Measurements from ENCODE around the gene UBA3.

UBA3 gene

DNA sequence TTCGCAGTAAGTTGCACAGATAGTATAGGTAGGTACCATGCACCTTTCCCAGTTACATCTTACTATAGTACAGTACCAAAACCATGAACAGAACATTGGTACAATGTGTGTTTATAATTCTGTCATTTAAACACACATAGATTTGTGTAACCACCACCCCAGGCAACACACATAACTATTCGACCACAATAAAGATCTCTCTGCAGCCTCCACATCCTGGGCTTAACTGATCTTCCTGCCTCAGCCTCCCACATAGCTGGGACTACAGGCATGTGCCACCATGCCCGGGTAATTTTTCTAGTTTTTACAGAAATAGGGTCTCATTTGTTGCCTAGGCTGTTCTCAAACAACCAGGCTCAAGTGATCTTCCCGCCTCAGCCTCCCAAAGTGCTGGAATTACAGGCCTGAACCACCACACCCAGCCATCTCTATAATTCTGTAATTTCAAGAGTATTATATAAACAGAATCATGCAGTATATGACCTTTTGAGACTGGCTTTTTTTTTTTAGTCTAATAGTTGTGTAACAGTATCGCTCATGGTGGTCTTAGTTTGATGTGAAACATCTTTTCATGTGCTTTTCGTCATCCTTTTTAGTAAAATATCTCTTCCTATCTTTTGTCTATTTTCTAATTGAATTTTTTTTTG, 14.7 kb downstream of the UBA3 start:
- no peak for DNase-seq

- no peak for DNase-seq
These were observed 16.5 kb downstream of the UBA3 start for GRCh38 chr3:69063636-69064035.

- DNase-seq, result no peak
These were observed 20.5 kb downstream of the UBA3 start for GRCh38 chr3:69059688-69060087.

GRCh38 chr3:69058947-69059224, 21.3 kb downstream of the UBA3 start:
- no peak for DNase-seq

DNA sequence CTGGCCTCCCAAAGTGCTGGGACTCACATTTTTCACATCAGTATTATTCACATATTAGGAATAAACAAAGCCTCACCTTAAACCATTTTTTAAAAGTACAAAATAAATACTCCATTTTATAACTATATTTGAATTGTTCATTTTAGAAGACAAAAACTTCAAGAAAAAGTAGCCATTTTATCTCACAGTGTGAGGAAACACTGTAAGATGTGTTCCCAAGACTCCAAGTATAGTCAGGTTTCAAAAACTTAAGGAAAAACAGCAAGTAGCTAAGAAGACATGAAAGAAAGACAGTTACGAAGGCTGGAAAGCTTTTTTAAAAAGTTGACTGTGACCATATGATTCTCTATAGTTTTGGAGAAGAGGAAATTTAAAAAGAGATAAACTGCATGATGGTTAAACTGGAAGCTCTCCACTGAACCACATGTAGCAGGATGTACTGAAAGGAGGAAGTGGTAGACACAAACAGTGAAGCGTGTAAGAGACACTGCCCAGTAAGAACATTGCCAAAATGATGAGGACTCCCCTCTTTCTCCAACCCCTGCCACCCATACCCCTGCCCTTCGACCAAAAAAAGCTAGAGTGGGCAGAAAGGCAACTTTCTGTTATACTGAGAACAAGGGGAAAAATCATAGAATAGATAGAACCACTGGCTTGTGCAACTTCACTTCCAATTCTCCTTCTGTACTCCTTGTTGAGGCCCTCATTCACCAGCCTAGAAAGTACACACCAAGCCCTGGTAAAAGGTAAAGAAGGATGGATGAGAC, 21.8 kb downstream of the UBA3 start:
- no peak for DNase-seq

GRCh38 chr3:69052472-69052898, 27.7 kb downstream of the UBA3 start:
- no peak for DNase-seq

GRCh38 chr3:69051756-69052471, 28.3 kb downstream of the UBA3 start, which contains the start of gene TMF1:
TSS of gene TMF1 (minus strand) at chr3:69052333. CDS start at chr3:69052086, 247 bp downstream.
- DNase-seq, result no peak

- no peak for DNase-seq
These were observed 31.2 kb downstream of the UBA3 start for GRCh38 chr3:69048990-69049389.

GRCh38 chr3:69044608-69045007, 35.6 kb downstream of the UBA3 start:
- DNase-seq, result no peak

GRCh38 chr3:69033470-69033869, 46.7 kb downstream of the UBA3 start:
- DNase-seq, result no peak

DNA sequence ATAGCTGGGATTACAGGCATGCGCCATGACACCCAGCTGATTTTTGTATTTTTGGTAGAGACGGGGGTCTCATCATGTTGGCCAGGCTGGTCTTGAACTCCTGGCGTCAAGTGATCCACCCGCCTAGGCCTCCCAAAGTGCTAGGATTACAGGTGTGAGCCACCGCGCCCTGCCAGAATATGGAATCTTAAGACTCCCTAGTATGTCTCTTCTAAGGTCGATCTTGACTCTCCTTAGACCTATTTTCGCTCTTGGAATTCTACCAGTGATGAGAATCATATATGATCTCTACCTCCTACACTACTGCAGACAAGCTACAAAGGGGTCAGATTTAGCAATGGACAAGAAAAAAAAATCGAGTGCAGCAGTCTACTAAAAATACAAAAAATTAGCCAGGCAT, 47.4 kb downstream of the UBA3 start:
- DNase-seq, result no peak

- DNase-seq, result no peak
These were observed 48.0 kb downstream of the UBA3 start for GRCh38 chr3:69032142-69032541.

- no peak for DNase-seq
These were observed 48.5 kb downstream of the UBA3 start for GRCh38 chr3:69031635-69032034.

GRCh38 chr3:69020857-69021256, 59.3 kb downstream of the UBA3 start:
- DNase-seq, result no peak

DNA sequence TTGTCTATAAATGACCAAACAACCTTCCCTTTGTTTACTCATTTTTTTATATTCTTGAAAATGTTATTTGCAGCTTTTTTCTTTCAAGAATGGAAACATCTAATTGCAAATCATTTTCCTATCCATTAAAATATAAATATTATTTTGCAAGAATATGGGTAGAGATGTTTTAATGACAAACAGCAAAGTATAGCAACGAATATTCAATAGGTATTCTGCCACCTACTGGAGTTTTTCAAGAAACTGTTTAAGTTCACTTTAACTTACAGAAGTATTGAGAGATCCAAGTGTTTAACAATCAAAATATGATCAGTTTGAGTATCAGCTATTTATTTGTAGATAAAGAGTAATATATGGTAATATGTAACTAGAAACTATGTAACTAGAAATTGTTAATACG, 59.7 kb downstream of the UBA3 start:
- no peak for DNase-seq

DNA sequence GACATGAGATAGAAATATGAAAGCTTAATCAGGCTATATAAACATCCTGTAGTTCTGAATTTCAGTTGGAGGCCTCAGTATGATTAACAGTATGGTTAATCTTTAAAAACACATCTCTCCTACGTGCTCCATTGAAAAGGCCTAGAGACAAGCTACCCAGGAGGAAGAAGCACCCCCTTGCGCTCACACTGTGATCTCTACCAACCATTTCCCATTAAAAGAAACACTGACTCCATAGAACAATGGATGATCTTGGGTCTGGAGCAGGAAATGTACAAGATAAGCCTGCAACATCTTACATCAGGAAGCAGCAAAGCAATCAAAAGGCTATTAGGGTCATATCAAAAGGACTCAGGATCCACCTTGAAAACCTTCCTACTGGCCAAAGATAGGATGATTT, 63.3 kb downstream of the UBA3 start:
- no peak for DNase-seq

- no peak for DNase-seq
These were observed 64.1 kb downstream of the UBA3 start for GRCh38 chr3:69016102-69016501.

DNA sequence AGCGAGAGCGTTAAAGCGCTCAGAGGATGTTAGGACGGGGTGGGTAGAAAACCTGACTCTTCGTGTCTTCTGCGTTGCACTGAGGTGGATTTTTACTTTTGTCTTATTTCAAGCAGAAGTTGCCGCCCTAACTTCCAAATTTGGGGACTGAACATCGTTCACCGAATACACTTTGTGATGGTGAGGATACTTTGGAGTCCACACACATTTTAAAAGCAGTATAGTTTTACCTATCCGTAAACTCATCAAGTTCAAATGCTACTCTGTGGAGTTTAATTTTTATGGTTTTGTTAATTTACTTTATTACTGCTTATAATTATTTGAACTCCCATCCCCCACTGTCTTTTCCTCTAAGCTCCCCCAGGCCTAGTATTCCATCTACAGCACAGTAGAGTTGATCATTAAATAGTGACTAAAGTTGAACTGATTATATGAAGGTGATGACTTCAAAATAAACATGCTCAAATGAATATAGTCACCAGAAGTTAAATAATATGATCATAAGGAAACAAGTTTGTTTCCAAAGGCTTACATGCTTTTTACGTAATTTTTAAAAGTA, 66.1 kb downstream of the UBA3 start:
- no peak for DNase-seq

GRCh38 chr3:69013253-69014021, 66.7 kb downstream of the UBA3 start, which contains the start of gene EOGT:
TSS of gene EOGT (minus strand) at chr3:69013684. CDS start at chr3:69009846, 3,838 bp downstream.
- DNase-seq, result peak; percentile 63

DNA sequence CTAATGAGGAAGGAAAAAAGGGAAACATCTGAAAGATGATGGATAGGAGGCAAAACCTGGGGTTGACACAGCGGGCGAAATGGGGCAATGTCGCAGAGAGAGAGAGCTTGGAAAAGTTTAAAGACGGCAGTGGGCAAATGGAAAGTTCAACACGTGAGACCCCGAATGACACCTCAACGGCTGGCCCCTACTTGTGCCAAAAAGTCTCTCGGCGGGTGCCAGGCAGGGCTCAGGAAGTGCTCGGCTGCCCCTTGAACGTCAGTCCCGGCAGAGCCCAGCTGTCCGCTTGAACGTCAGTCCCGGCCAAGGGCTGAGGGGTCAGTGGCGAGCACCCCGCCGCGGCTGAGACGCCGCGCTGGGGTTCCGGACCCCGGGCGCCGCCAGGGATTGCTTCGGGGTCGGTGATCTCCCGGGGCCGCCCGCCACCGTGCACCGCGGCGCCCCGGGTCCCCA, 67.3 kb downstream of the UBA3 start:
- DNase-seq, result peak; percentile 32

DNA sequence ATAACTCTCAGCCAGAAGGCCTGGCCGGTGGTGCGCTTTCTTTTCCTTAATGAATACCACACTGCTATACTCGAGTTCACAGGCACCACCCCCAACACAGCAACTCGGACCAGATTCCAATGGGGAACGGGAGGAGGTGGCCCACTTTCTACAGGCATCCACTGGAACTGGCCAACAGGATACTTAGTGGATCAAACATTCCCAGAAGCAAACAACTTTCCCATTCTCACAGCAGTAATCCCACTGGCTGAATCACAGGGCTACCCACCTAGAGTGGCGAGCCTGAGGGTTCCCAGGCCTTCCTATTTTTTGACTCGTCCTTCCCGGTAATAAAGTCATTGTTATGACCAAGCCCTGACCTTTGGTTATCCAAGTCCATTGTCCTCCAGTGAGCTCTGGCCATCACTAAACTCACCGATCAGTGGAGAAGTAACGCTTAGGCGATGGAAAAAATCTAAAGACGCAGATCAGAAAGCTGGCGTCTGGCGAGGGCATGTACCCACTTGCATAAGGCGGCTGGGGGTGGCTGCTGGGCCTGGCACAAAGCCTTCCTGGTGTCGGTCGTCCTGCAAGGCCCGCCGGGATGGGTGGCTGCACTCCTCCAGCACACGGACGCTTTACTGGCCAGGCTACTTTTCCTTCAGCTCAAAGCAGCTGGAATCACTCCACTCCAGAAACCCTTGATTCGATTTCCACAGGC, 67.9 kb downstream of the UBA3 start:
- DNase-seq, result no peak

DNA sequence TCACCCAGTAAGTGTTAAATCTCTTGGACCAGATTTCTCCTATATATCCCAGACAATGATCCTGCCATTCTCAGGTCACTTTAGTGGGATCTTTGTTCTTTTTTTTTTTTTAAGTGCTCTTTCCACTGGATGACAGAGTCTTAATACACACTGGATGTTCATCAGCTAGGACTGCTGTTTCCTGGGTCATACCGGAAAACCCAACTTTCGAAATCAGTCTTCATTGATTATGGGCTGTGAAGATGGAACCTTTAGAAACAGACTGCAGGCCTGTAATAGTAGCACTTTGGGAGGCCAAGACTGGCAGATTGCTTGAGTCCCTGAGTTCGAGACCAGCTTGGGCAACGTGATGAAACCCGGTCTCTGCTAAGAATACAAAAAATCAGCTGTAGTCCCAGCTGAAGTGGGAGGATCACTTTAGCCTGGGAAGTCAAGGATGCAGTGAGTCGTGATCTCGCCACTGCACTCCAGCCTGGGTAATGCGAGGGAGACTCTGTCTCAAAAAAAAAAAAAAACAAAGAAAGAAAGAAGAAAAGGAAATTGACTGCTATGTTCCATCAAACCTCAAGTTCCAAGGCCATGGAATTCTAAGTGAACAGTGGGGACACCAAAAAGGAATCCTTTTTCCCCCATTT, 69.0 kb downstream of the UBA3 start:
- DNase-seq, result no peak
